ENCODE data around the gene TBC1D4.

DNA sequence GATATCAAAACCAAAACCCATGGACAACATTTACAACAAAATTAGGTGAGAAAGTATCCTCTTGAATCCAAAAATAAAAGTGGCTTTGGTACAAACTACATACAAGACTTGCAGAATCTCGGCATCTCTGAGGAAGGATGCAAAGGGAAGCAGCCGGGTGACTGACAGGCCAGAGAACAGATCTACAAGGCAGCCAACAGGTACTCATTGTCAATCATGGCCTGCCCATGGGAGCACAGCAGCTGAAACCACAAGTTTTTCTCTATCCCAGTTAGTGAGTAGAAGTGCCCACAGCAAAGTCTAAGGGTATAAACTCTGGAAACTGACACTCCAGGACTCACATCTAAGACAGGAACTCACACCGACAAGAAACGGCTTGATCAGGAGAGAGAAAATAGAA lies 74.5 kb downstream of the TBC1D4 start:
- TF ChIP-seq, protein P1, sequence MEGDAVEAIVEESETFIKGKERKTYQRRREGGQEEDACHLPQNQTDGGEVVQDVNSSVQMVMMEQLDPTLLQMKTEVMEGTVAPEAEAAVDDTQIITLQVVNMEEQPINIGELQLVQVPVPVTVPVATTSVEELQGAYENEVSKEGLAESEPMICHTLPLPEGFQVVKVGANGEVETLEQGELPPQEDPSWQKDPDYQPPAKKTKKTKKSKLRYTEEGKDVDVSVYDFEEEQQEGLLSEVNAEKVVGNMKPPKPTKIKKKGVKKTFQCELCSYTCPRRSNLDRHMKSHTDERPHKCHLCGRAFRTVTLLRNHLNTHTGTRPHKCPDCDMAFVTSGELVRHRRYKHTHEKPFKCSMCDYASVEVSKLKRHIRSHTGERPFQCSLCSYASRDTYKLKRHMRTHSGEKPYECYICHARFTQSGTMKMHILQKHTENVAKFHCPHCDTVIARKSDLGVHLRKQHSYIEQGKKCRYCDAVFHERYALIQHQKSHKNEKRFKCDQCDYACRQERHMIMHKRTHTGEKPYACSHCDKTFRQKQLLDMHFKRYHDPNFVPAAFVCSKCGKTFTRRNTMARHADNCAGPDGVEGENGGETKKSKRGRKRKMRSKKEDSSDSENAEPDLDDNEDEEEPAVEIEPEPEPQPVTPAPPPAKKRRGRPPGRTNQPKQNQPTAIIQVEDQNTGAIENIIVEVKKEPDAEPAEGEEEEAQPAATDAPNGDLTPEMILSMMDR (IDR thresholded peaks at IDR 0.05): no peak
- no peak for TF ChIP-seq POLR2A (IDR thresholded peaks at IDR 0.05)
